ENCODE data around the gene CNEP1R1. TPM values are rescaled to one million over a fixed set of nuclear protein-coding genes. Genes with fewer than 3 reads are reported as not detected.

Gene CNEP1R1
- total and polyA plus RNA-seq, 2 of the 8 experiments (the other 6 are each of a cell fraction or from before 2014, with no cell fraction given), result 10.6 to 13.6 TPM

GRCh38 chr16:50007744-50008143 lies 17.3 kb upstream of the CNEP1R1 start:
- Histone ChIP-seq H2BK5ac (ENCODE audit: low read depth, low read length) (no peak overlapping the region), H3K27me3 (replicated peaks in 1 of 4; ENCODE audit: control insufficient read depth in 3 of 4, extremely low read depth in 1 of 4, insufficient read depth in 3 of 4, low read length in 3 of 4) (no peaks in the 10 kb centered on the region), H4K8ac (ENCODE audit: extremely low read depth, insufficient read depth, low read length) (no peak overlapping the region), H2AK5ac (ENCODE audit: low read depth, low read length) (no peak overlapping the region), H3K4me3 (ENCODE audit: extremely low read depth in 1 of 4, insufficient read depth in 2 of 4, low read depth in 3 of 4, low read length in 4 of 4) (no peak overlapping the region), H3K56ac (replicated peaks; ENCODE audit: insufficient read length, low read depth, low read length) (no peak overlapping the region), H2BK20ac (ENCODE audit: low read length) (no peak overlapping the region), H3K27ac (ENCODE audit: low read depth, low read length) (no peak overlapping the region), H3K9me3 (ENCODE audit: insufficient read depth in 2 of 2, low read depth in 1 of 2, low read length in 1 of 2) (peaks cover 2 to 6% of the 10 kb centered on the region in 2 experiments; a peak in 2 of 4 replicates), H3K79me2 (ENCODE audit: control insufficient read depth in 1 of 2, insufficient read depth in 2 of 2, low read length in 2 of 2) (no peaks in the 10 kb centered on the region), H2AFZ (ENCODE audit: low read length) (no peak overlapping the region), H2BK12ac (ENCODE audit: low read depth, low read length) (no peak overlapping the region), H3K9ac (replicated peaks in 1 of 4; ENCODE audit: extremely low read depth in 1 of 4, low read depth in 3 of 4, low read length in 3 of 4) (no peak overlapping the region), H3K23me2 (ENCODE audit: low read depth, low read length) (no peaks in the 10 kb centered on the region), H3K79me1 (ENCODE audit: low read depth, low read length) (no peaks in the 10 kb centered on the region), H3K4ac (replicated peaks; ENCODE audit: insufficient read length, low read depth, low read length) (no peak overlapping the region), H3K4me2 (ENCODE audit: insufficient read depth in 1 of 2, low read depth in 2 of 2, low read length in 2 of 2) (no peak overlapping the region), H4K5ac (ENCODE audit: insufficient read length, low read depth, low read length) (no peak overlapping the region), H4K20me1 (replicated peaks in 1 of 2; ENCODE audit: control insufficient read depth in 1 of 2, insufficient read depth in 2 of 2, low read length in 2 of 2) (no peaks in the 10 kb centered on the region), H3K18ac (ENCODE audit: extremely low read depth, low read length) (no peak overlapping the region), H2BK120ac (replicated peaks; ENCODE audit: low read depth, low read length) (no peak overlapping the region), H4K91ac (replicated peaks; ENCODE audit: insufficient read length, low read length) (no peak overlapping the region), H3K4me1 (replicated peaks in 1 of 4; ENCODE audit: control insufficient read depth in 3 of 4, insufficient read depth in 4 of 4, low read length in 3 of 4) (no peaks in the 10 kb centered on the region; a peak in 1 of 7 replicates), H3K23ac (ENCODE audit: insufficient read length) (no peak overlapping the region), H3K36me3 (ENCODE audit: control insufficient read depth in 2 of 4, insufficient read depth in 4 of 4, low read length in 3 of 4) (no peaks in the 10 kb centered on the region), H3K14ac (ENCODE audit: insufficient read length) (no peak overlapping the region), H2BK15ac (ENCODE audit: low read length) (no peak overlapping the region)
- 100% methylated on average over 1 of the region's 1 CpG; no CpG with 5 or more reads in 1 of the 2 experiments for WGBS, 2 experiments (ENCODE audit: extremely low coverage in 1 of 2, insufficient coverage in 1 of 2, insufficient read length in 1 of 2, insufficient replicate concordance in 2 of 2, low coverage in 1 of 2, low lambda C conversion rate in 2 of 2, missing lambda C conversion rate in 1 of 2)
- FAIRE-seq (no peak), DNase-seq (ENCODE audit: low read depth in 1 of 2, low spot score in 2 of 2) (no peak)
- POLR2A ChIA-PET (ENCODE audit: partially characterized antibody), result no interaction called here
- TF ChIP-seq RXRA (IDR thresholded peaks at IDR 0.05; ENCODE audit: insufficient read depth, low read depth, low read length), result no peak
- CTCF ChIA-PET (ENCODE audit: partially characterized antibody), result interaction anchor here (0.9 to 2.7 kb wide), 4 partner anchors 8 to 18 kb away, joined by 3 to 7 read pairs (median 5); partner anchors contain the start of gene CNEP1R1
